GM06990 (cell line): ENCODE data around the gene SLC2A1.

Experiments used
- DNase-seq: peaks from one replicate; pipeline ENCODE4 v3.0.0-alpha.2; 2011; ENCODE audit not compliant: insufficient read length; ENCODE audit errors: extremely low read depth
- H3K27me3 ChIP-seq: replicated peaks from 2 replicates; pipeline ENCODE4 v1.6.0; 2011; ENCODE audit warnings: low read length; ENCODE audit not compliant: control insufficient read depth, insufficient read depth
- H3K36me3 ChIP-seq: 2 replicates; pipeline ENCODE4 v1.5.1; 2011; ENCODE audit warnings: low read length; ENCODE audit not compliant: control insufficient read depth, insufficient read depth
- H3K4me3 ChIP-seq: replicated peaks from 2 replicates; pipeline ENCODE4 v1.5.1; 2011; ENCODE audit warnings: low read depth, mild to moderate bottlenecking, control low read depth, low read length
- CTCF ChIP-seq: IDR thresholded peaks from 2 replicates; pipeline ENCODE4 v1.5.1; 2011; ENCODE audit warnings: low read length, control low read depth, mild to moderate bottlenecking, inconsistent platforms; ENCODE audit not compliant: insufficient read depth, poor library complexity, severe bottlenecking

The SLC2A1 gene

DNA sequence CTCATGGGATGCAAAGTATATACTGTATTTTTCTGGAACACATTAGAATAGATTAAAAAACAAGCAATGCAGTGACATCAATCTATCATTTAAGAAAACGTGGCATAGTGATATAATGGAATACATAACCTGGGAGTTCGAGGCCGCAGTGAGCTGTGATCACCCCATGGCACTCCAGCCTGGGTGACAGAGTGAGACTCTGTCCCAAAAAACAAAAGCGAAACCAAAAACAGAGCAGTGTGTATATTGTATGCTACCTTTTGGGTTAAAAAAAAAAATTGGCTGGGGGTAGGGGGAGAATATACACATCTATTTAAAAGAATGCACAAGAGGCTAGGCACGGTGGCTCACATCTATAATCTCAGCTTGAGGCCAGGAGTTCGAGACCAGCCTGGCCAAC, 13.5 kb downstream of the SLC2A1 start:
- TF ChIP-seq CTCF, result no peak

GRCh38 chr1:42944246-42944928, 14.3 kb downstream of the SLC2A1 start:
- DNase-seq, result no peak

More for the DNA sequence above, 13.5 kb downstream of the SLC2A1 start:
- Histone ChIP-seq H3K4me3 (no peak overlapping the region), H3K36me3 (peaks cover 26% of the 10 kb centered on the region), H3K27me3 (no peaks in the 10 kb centered on the region)
- no peak for DNase-seq

DNA sequence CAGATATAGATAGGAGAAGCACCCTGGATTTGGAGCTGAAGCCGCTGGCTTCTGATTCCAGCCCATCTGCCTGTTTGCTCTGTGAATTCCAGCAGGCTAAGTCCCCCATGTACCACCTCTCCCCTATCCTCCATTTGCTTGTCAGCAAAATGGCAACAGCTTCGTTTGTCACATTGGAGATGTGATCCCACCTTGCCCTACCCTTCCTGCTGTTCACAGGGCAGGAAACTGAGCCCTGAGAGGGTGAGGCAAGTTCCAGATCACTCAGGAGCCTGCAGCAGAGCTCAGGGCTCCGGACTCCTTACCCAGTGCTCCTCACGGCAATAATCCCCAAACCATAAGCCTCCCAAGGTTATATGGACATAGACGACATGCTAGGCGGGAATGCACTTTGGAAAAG, 14.9 kb downstream of the SLC2A1 start:
- H3K27me3 ChIP-seq, result no peaks in the 10 kb centered on the region
- H3K4me3 ChIP-seq, result no peak overlapping the region
- no peak for DNase-seq
- no peak for TF ChIP-seq CTCF
- H3K36me3 ChIP-seq, result peaks cover 30% of the 10 kb centered on the region

More at GRCh38 chr1:42944246-42944928, 14.3 kb downstream of the SLC2A1 start:
- H3K4me3 ChIP-seq, result no peak overlapping the region
- H3K36me3 ChIP-seq, result peaks cover 27% of the 10 kb centered on the region
- H3K27me3 ChIP-seq, result no peaks in the 10 kb centered on the region
- no peak for TF ChIP-seq CTCF

DNA sequence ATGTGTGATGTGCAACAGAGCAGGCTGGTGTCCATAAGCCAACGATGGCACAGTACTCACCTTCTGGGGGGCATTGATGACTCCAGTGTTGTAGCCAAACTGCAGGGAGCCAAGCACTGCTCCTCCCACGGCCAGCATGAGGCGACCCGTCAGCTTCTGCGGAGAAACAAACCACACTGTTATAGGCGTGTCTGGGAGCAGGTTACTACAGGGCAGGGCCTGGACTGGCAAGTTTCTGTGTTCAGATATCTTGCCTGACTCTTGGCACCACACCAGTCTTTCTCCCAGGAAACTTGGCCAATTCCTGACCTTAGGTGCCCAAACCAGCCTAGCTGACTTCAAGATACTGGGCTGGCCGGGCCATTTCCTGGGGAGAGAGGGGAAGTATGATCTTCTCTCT, 15.5 kb downstream of the SLC2A1 start:
- Histone ChIP-seq H3K27me3 (no peaks in the 10 kb centered on the region), H3K4me3 (no peak overlapping the region), H3K36me3 (peaks cover 29% of the 10 kb centered on the region)
- no peak for TF ChIP-seq CTCF
- DNase-seq, result no peak

DNA sequence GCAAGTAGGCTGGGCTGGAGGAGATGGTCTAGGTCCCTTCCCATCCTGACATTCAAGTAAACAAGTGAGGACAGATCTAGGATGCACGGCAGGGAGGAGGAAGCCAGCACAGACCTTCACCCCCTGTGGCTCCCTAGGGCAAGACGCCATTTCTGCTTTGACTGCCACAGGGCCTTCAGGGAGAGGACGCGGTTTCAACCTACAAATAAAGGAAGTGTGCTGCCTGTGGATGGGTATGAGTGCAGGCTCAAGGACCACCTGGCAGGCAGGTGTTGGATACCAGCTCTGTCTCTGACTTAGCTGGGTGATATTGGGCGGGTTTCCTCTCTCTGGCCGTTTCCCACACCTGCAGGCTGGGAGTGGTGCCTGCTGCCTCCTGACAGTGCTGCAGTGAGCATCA, 16.2 kb downstream of the SLC2A1 start:
- peaks cover 30% of the 10 kb centered on the region for H3K36me3 ChIP-seq

More for the DNA sequence above, 16.2 kb downstream of the SLC2A1 start:
- no peak for DNase-seq
- TF ChIP-seq CTCF, result no peak
- H3K27me3 ChIP-seq, result no peaks in the 10 kb centered on the region
- H3K4me3 ChIP-seq, result no peak overlapping the region
